ENCODE measurements around the gene LHCGR.

Gene LHCGR

GRCh38 chr2:48755473-48755872 lies at the start of gene LHCGR:
LHCGR (minus strand) TSS chr2:48755724; CDS start chr2:48755671, 53 bp downstream.
- H3K27ac Mint-ChIP-seq, result no peak within 1 kb of the TSS
- H3K27me3 Mint-ChIP-seq, result peaks cover 11% of the 10 kb centered on the region
- no peak for ATAC-seq (ENCODE audit: low read depth)

GRCh38 chr2:48799601-48800000 lies 44.1 kb upstream of the LHCGR start:
- peaks cover 3% of the 10 kb centered on the region for H3K9me3 Mint-ChIP-seq
- ATAC-seq (ENCODE audit: low read depth), result no peak
- H3K4me1 Mint-ChIP-seq, result no peaks in the 10 kb centered on the region
- no peak overlapping the region for H3K27ac Mint-ChIP-seq
- no peak for DNase-seq (ENCODE audit: low spot score in 2 of 2)
- no peak overlapping the region for H3K4me3 Mint-ChIP-seq
- H3K27me3 Mint-ChIP-seq, result peaks cover 3% of the 10 kb centered on the region
- no peaks in the 10 kb centered on the region for H3K36me3 Mint-ChIP-seq

More at GRCh38 chr2:48755473-48755872, at the start of gene LHCGR:
- Mint-ChIP-seq H3K4me3 (no peak within 1 kb of the TSS), H3K4me1 (peaks cover 7% of the 10 kb centered on the region), H3K9me3 (no peaks in the 10 kb centered on the region), H3K36me3 (no peaks in the 10 kb centered on the region)
- no peak for DNase-seq (ENCODE audit: low spot score in 2 of 2)

GRCh38 chr2:48795065-48795464 lies 39.5 kb upstream of the LHCGR start:
- ATAC-seq (ENCODE audit: low read depth), result no peak
- no peaks in the 10 kb centered on the region for H3K36me3 Mint-ChIP-seq
- no peak overlapping the region for H3K4me3 Mint-ChIP-seq
- H3K4me1 Mint-ChIP-seq, result no peaks in the 10 kb centered on the region
- no peak for DNase-seq (ENCODE audit: low spot score in 2 of 2)
- H3K27me3 Mint-ChIP-seq, result peaks cover 3% of the 10 kb centered on the region
- H3K27ac Mint-ChIP-seq, result no peak overlapping the region
- peaks cover 3% of the 10 kb centered on the region for H3K9me3 Mint-ChIP-seq

- DNase-seq (ENCODE audit: low spot score in 2 of 2), result no peak
- no peaks in the 10 kb centered on the region for H3K36me3 Mint-ChIP-seq
- no peaks in the 10 kb centered on the region for H3K4me1 Mint-ChIP-seq
- peaks cover 3% of the 10 kb centered on the region for H3K9me3 Mint-ChIP-seq
- ATAC-seq (ENCODE audit: low read depth), result no peak
- H3K27ac Mint-ChIP-seq, result no peak overlapping the region
- no peak overlapping the region for H3K4me3 Mint-ChIP-seq
- H3K27me3 Mint-ChIP-seq, result peaks cover 3% of the 10 kb centered on the region
Measured at GRCh38 chr2:48793671-48794070, 38.1 kb upstream of the LHCGR start.

- Mint-ChIP-seq H3K9me3 (peaks cover 3% of the 10 kb centered on the region), H3K4me1 (no peaks in the 10 kb centered on the region), H3K27me3 (peaks cover 5% of the 10 kb centered on the region), H3K27ac (no peak overlapping the region), H3K4me3 (no peak overlapping the region), H3K36me3 (no peaks in the 10 kb centered on the region)
- ATAC-seq (ENCODE audit: low read depth), result no peak
- no peak for DNase-seq (ENCODE audit: low spot score in 2 of 2)
Measured at GRCh38 chr2:48792030-48792429, 36.5 kb upstream of the LHCGR start.

- Mint-ChIP-seq H3K9me3 (no peaks in the 10 kb centered on the region), H3K27ac (no peak overlapping the region), H3K27me3 (peaks cover 7% of the 10 kb centered on the region), H3K4me1 (no peaks in the 10 kb centered on the region), H3K4me3 (no peak overlapping the region), H3K36me3 (no peaks in the 10 kb centered on the region)
- no peak for DNase-seq (ENCODE audit: low spot score in 2 of 2)
- no peak for ATAC-seq (ENCODE audit: low read depth)
Measured at GRCh38 chr2:48790407-48791170, 35.1 kb upstream of the LHCGR start.

- Mint-ChIP-seq H3K27me3 (peaks cover 5% of the 10 kb centered on the region), H3K4me3 (no peak overlapping the region), H3K27ac (no peak overlapping the region), H3K36me3 (no peaks in the 10 kb centered on the region), H3K4me1 (no peaks in the 10 kb centered on the region), H3K9me3 (no peaks in the 10 kb centered on the region)
- ATAC-seq (ENCODE audit: low read depth) (no peak), DNase-seq (ENCODE audit: low spot score in 2 of 2) (no peak)
Measured at GRCh38 chr2:48787580-48787979, 32.1 kb upstream of the LHCGR start.

- Mint-ChIP-seq H3K4me1 (no peaks in the 10 kb centered on the region), H3K9me3 (no peaks in the 10 kb centered on the region), H3K27ac (no peak overlapping the region), H3K36me3 (no peaks in the 10 kb centered on the region), H3K4me3 (no peak overlapping the region), H3K27me3 (no peaks in the 10 kb centered on the region)
- DNase-seq (ENCODE audit: low spot score in 2 of 2), result no peak
- ATAC-seq (ENCODE audit: low read depth), result no peak
Measured at GRCh38 chr2:48781366-48781765, 25.8 kb upstream of the LHCGR start.

GRCh38 chr2:48779019-48779716 lies 23.6 kb upstream of the LHCGR start:
- H3K4me1 Mint-ChIP-seq, result no peaks in the 10 kb centered on the region
- H3K9me3 Mint-ChIP-seq, result no peaks in the 10 kb centered on the region
- H3K36me3 Mint-ChIP-seq, result no peaks in the 10 kb centered on the region
- H3K4me3 Mint-ChIP-seq, result no peak overlapping the region
- H3K27me3 Mint-ChIP-seq, result peaks cover 1% of the 10 kb centered on the region
- no peak for DNase-seq (ENCODE audit: low spot score in 2 of 2)
- ATAC-seq (ENCODE audit: low read depth), result no peak
- no peak overlapping the region for H3K27ac Mint-ChIP-seq

- DNase-seq (ENCODE audit: low spot score in 2 of 2) (no peak), ATAC-seq (ENCODE audit: low read depth) (no peak)
- no peaks in the 10 kb centered on the region for H3K4me1 Mint-ChIP-seq
- no peak overlapping the region for H3K27ac Mint-ChIP-seq
- H3K27me3 Mint-ChIP-seq, result peaks cover 6% of the 10 kb centered on the region
- H3K9me3 Mint-ChIP-seq, result no peaks in the 10 kb centered on the region
- H3K4me3 Mint-ChIP-seq, result no peak overlapping the region
- no peaks in the 10 kb centered on the region for H3K36me3 Mint-ChIP-seq
Measured at GRCh38 chr2:48774251-48774650, 18.7 kb upstream of the LHCGR start.

- peaks cover 4% of the 10 kb centered on the region for H3K4me1 Mint-ChIP-seq
- ATAC-seq (ENCODE audit: low read depth) (no peak), DNase-seq (ENCODE audit: low spot score in 2 of 2) (no peak)
- H3K36me3 Mint-ChIP-seq, result no peaks in the 10 kb centered on the region
- no peak overlapping the region for H3K27ac Mint-ChIP-seq
- H3K27me3 Mint-ChIP-seq, result peaks cover 12% of the 10 kb centered on the region
- peaks cover 2% of the 10 kb centered on the region for H3K9me3 Mint-ChIP-seq
- no peak overlapping the region for H3K4me3 Mint-ChIP-seq
Measured at GRCh38 chr2:48771241-48772014, 15.9 kb upstream of the LHCGR start.

- Mint-ChIP-seq H3K27ac (no peak overlapping the region), H3K4me1 (peaks cover 4% of the 10 kb centered on the region), H3K27me3 (peaks cover 11% of the 10 kb centered on the region), H3K36me3 (no peaks in the 10 kb centered on the region), H3K9me3 (peaks cover 2% of the 10 kb centered on the region), H3K4me3 (no peak overlapping the region)
- no peak for ATAC-seq (ENCODE audit: low read depth)
- DNase-seq (ENCODE audit: low spot score in 2 of 2), result no peak
Measured at GRCh38 chr2:48770181-48770580, 14.7 kb upstream of the LHCGR start.

GRCh38 chr2:48768669-48769068 lies 13.1 kb upstream of the LHCGR start:
- DNase-seq (ENCODE audit: low spot score in 2 of 2) (no peak), ATAC-seq (ENCODE audit: low read depth) (no peak)
- Mint-ChIP-seq H3K9me3 (peaks cover 2% of the 10 kb centered on the region), H3K27ac (no peak overlapping the region), H3K4me3 (no peak overlapping the region), H3K36me3 (no peaks in the 10 kb centered on the region), H3K4me1 (peaks cover 4% of the 10 kb centered on the region), H3K27me3 (peaks cover 11% of the 10 kb centered on the region)

GRCh38 chr2:48767330-48767729 lies 11.8 kb upstream of the LHCGR start:
- peaks cover 2% of the 10 kb centered on the region for H3K36me3 Mint-ChIP-seq

More at GRCh38 chr2:48767330-48767729, 11.8 kb upstream of the LHCGR start:
- no peak overlapping the region for H3K4me3 Mint-ChIP-seq
- peaks cover 4% of the 10 kb centered on the region for H3K4me1 Mint-ChIP-seq
- ATAC-seq (ENCODE audit: low read depth) (no peak), DNase-seq (ENCODE audit: low spot score in 2 of 2) (no peak)
- H3K27me3 Mint-ChIP-seq, result peaks cover 11% of the 10 kb centered on the region
- peaks cover 7% of the 10 kb centered on the region for H3K9me3 Mint-ChIP-seq
- no peak overlapping the region for H3K27ac Mint-ChIP-seq
